KMS-11 (cell line): ENCODE data around the gene LNX1.

Experiments
- H2AFZ ChIP-seq: fragments of 200-600 bp; sonication (generic); 2 replicates; pipeline ENCODE4 v1.6.1; 2016; ENCODE audit warnings: antibody characterized with exemption, mixed run types, low read depth
- H3K27ac ChIP-seq: fragments of 200-600 bp; sonication (generic); 2 replicates; pipeline ENCODE4 v1.6.1; 2016; ENCODE audit warnings: mild to moderate bottlenecking, mixed run types
- H3K27me3 ChIP-seq: fragments of 200-600 bp; sonication (generic); 2 replicates; pipeline ENCODE4 v1.6.1; 2017; ENCODE audit warnings: mild to moderate bottlenecking, low read depth, mixed run types, moderate library complexity; ENCODE audit not compliant: insufficient read depth
- H3K36me3 ChIP-seq: fragments of 200-600 bp; sonication (generic); 2 replicates; pipeline ENCODE4 v1.6.1; 2017; ENCODE audit warnings: mild to moderate bottlenecking, mixed run types; ENCODE audit not compliant: insufficient read depth
- H3K4me1 ChIP-seq: fragments of 200-600 bp; sonication (generic); 2 replicates; pipeline ENCODE4 v1.6.1; 2016; ENCODE audit warnings: mild to moderate bottlenecking, low read depth, mixed run types; ENCODE audit not compliant: poor library complexity, severe bottlenecking
- H3K4me2 ChIP-seq: fragments of 200-600 bp; sonication (generic); 2 replicates; pipeline ENCODE4 v1.7.0; 2016; ENCODE audit warnings: mild to moderate bottlenecking, mixed run types
- H3K4me3 ChIP-seq: fragments of 200-600 bp; sonication (generic); IDR thresholded peaks from 2 replicates; pipeline ENCODE4 v1.6.1; 2017; ENCODE audit warnings: low read depth, low read length, mixed read lengths; ENCODE audit not compliant: insufficient read depth
- H3K79me2 ChIP-seq: fragments of 200-600 bp; sonication (generic); 2 replicates; pipeline ENCODE4 v1.6.1; 2016; ENCODE audit warnings: low read depth, mixed run types; ENCODE audit not compliant: insufficient read depth
- H3K9ac ChIP-seq: fragments of 200-600 bp; sonication (generic); 2 replicates; pipeline ENCODE4 v1.6.1; 2016; ENCODE audit warnings: mild to moderate bottlenecking, mixed run types
- H4K20me1 ChIP-seq: fragments of 200-600 bp; sonication (generic); 2 replicates; pipeline ENCODE4 v1.6.1; 2016; ENCODE audit warnings: mild to moderate bottlenecking, mixed run types; ENCODE audit not compliant: insufficient read depth
- CTCF ChIP-seq: fragments of 200-600 bp; sonication (generic); conservative IDR thresholded peaks from 2 replicates; pipeline ENCODE4 v1.6.1; 2017; ENCODE audit warnings: low read depth, mild to moderate bottlenecking, antibody characterized with exemption, low read length, moderate library complexity, mixed read lengths

LNX1 gene

GRCh38 chr4:53592686-53593501, 1.6 kb upstream of the LNX1 start:
- Histone ChIP-seq H3K79me2 (no peaks in the 10 kb centered on the region), H3K4me1 (no peaks in the 10 kb centered on the region), H3K9ac (no peak overlapping the region), H3K27me3 (no peaks in the 10 kb centered on the region), H3K4me3 (no peak overlapping the region), H4K20me1 (no peaks in the 10 kb centered on the region), H2AFZ (no peak overlapping the region), H3K4me2 (no peak overlapping the region), H3K27ac (no peak overlapping the region), H3K36me3 (no peaks in the 10 kb centered on the region)
- no peak for TF ChIP-seq CTCF

GRCh38 chr4:53592122-53592521, 836 bp upstream of the LNX1 start:
- Histone ChIP-seq H3K79me2 (no peaks in the 10 kb centered on the region), H3K27ac (no peak overlapping the region), H3K4me1 (no peaks in the 10 kb centered on the region), H4K20me1 (no peaks in the 10 kb centered on the region), H3K9ac (no peak overlapping the region), H3K4me3 (no peak overlapping the region), H3K36me3 (no peaks in the 10 kb centered on the region), H3K27me3 (no peaks in the 10 kb centered on the region), H3K4me2 (no peak overlapping the region), H2AFZ (no peak overlapping the region)
- no peak for TF ChIP-seq CTCF

- Histone ChIP-seq H3K27me3 (no peaks in the 10 kb centered on the region), H3K27ac (no peak overlapping the region), H3K4me3 (no peak overlapping the region), H3K4me1 (no peaks in the 10 kb centered on the region), H3K4me2 (no peak overlapping the region), H3K79me2 (no peaks in the 10 kb centered on the region), H4K20me1 (no peaks in the 10 kb centered on the region), H3K36me3 (no peaks in the 10 kb centered on the region), H2AFZ (no peak overlapping the region), H3K9ac (no peak overlapping the region)
- no peak for TF ChIP-seq CTCF
These were observed 1.1 kb downstream of the LNX1 start for GRCh38 chr4:53590187-53590586.

- no peak overlapping the region for H2AFZ ChIP-seq
- H3K4me2 ChIP-seq = no peak overlapping the region
- no peak overlapping the region for H3K9ac ChIP-seq
- no peaks in the 10 kb centered on the region for H3K79me2 ChIP-seq
- no peak for TF ChIP-seq CTCF
- no peak overlapping the region for H3K4me3 ChIP-seq
- H3K27ac ChIP-seq = no peak overlapping the region
- no peaks in the 10 kb centered on the region for H3K36me3 ChIP-seq
- H3K27me3 ChIP-seq = no peaks in the 10 kb centered on the region
- no peaks in the 10 kb centered on the region for H4K20me1 ChIP-seq
- H3K4me1 ChIP-seq = no peaks in the 10 kb centered on the region
These were observed 1.8 kb downstream of the LNX1 start for GRCh38 chr4:53589511-53589910.
